ENCODE results near the gene MEIS2. TPM values are rescaled to one million over a fixed set of nuclear protein-coding genes. Genes with fewer than 3 reads are reported as not detected.

MEIS2 gene
- total RNA-seq, 4 donors from 2014 or later, result 14.8 to 28.4 (median 20.4) TPM

DNA sequence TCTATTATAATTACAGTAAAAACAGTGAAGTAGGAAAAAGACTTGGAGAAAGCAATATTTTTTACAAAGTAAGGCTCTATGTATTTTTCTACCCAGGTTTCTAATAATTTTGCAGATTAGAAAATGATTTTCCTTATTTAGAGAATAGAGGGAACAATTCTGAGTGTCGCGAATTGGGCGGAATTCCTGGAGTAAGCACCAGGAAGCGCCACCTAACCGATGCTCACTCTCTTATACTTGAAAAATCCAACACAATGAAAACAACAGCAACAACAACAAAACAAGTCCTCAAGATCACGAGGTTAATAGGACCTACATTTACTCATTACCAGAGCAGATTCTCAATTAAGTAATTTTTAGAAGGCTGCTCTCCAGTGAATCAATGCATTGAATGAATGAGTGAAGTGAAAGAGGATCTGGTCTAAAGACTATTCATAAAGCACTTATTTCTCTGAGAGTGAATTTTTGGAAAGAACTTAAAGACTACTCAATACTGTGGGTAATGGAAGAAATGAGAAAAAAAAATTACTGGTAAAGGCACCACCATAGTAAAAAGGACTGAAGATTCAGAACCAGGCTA is 158.0 kb downstream of the MEIS2 start:
- DNase-seq, result no peak
- H3K4me1 ChIP-seq, result no peaks in the 10 kb centered on the region
- TF ChIP-seq POLR2A (IDR thresholded peaks at IDR 0.05), result no peak
- TF ChIP-seq CTCF (IDR thresholded peaks at IDR 0.05), result no peak
- WGBS, 2 donors, result 76 to 77% methylated on average over 6 of the region's 6 CpGs
- no peak overlapping the region for H3K27ac ChIP-seq
- intact Hi-C loops (cut with DNase I), result no loop called here
- no peaks in the 10 kb centered on the region for H3K27me3 ChIP-seq
- no peaks in the 10 kb centered on the region for H3K9me3 ChIP-seq
- H3K4me3 ChIP-seq (replicated peaks in 1 of 3), result no peak overlapping the region
- no peaks in the 10 kb centered on the region for H3K36me3 ChIP-seq

DNA sequence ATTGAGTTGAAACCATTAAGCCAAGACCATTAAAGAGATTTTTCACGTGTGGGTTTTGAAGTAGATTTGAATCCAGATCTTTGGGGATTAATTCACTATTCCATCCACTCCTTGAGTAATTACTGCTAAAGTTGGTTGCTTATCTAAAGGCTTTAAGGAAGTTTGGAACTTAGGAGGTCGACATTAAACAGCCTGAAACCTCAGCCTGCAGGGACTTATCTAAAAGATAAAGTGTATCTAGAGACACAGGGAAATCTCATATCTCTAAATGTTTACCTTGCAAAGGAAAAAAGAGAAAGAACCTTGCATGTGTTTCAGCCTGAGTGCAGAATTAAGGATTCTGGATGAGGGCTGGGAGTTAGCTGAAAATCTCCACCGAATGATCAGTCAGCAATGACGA is 158.6 kb downstream of the MEIS2 start:
- Histone ChIP-seq H3K4me1 (no peaks in the 10 kb centered on the region), H3K27me3 (no peaks in the 10 kb centered on the region), H3K27ac (no peak overlapping the region), H3K9me3 (no peaks in the 10 kb centered on the region), H3K4me3 (replicated peaks in 1 of 3) (no peak overlapping the region), H3K36me3 (no peaks in the 10 kb centered on the region)
- TF ChIP-seq CTCF (IDR thresholded peaks at IDR 0.05) (no peak), POLR2A (IDR thresholded peaks at IDR 0.05) (no peak)
- intact Hi-C loops (cut with DNase I), result no loop called here
- WGBS, 2 donors, result 44 to 45% methylated on average over 4 of the region's 4 CpGs
- no peak for DNase-seq

DNA sequence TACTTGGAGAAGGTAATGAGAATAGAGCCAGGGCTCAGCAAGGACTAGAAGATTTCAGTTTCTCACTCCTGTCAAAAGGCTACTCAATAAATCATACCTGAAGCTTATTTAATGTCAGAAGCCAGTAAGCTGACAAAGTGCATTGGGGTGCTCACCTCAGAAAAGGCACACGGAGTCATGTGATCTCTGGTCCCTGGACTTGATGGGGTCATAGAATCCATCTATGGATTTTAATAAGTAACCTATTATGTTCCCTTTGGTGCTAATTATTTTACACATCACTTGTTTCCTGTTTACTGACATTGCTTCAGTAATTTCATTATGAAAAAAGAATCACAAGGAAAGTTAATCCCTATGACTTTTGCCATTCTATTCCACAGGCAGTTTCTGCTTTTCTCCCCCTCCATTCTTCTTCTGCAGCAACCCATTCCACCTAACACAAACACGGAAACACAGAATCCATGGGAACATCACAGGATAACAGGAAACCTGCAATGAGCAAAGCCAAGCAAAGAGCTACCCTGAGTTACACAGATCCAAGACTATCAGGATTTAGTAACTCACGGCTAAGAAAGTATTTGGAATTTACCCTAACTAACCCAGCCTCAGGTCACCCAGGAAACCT is 159.6 kb downstream of the MEIS2 start:
- H3K27me3 ChIP-seq, result no peaks in the 10 kb centered on the region
- H3K4me3 ChIP-seq (replicated peaks in 1 of 3), result no peak overlapping the region
- H3K4me1 ChIP-seq, result no peaks in the 10 kb centered on the region
- H3K27ac ChIP-seq, result no peak overlapping the region
- no peak for TF ChIP-seq CTCF (IDR thresholded peaks at IDR 0.05)
- TF ChIP-seq POLR2A (IDR thresholded peaks at IDR 0.05), result no peak
- WGBS, 2 donors, result 81 to 90% methylated on average over 3 of the region's 3 CpGs
- H3K36me3 ChIP-seq, result no peaks in the 10 kb centered on the region
- intact Hi-C loops (cut with DNase I), result no loop called here
- no peak for DNase-seq
- H3K9me3 ChIP-seq, result no peaks in the 10 kb centered on the region

GRCh38 chr15:36940219-36940618 is 160.1 kb downstream of the MEIS2 start:
- Histone ChIP-seq H3K27me3 (no peaks in the 10 kb centered on the region), H3K4me3 (replicated peaks in 1 of 3) (no peak overlapping the region), H3K36me3 (no peaks in the 10 kb centered on the region), H3K9me3 (no peaks in the 10 kb centered on the region), H3K4me1 (no peaks in the 10 kb centered on the region), H3K27ac (no peak overlapping the region)
- intact Hi-C loops (cut with DNase I), result no loop called here
- no peak for DNase-seq
- WGBS, 2 donors, result 94 to 95% methylated on average over 3 of the region's 3 CpGs
- TF ChIP-seq CTCF (IDR thresholded peaks at IDR 0.05) (no peak), POLR2A (IDR thresholded peaks at IDR 0.05) (no peak)

GRCh38 chr15:36938764-36939163 is 161.6 kb downstream of the MEIS2 start:
- intact Hi-C loops (cut with DNase I), result no loop called here
- WGBS, 2 donors, result 89 to 92% methylated on average over 7 of the region's 7 CpGs

More at GRCh38 chr15:36938764-36939163, 161.6 kb downstream of the MEIS2 start:
- DNase-seq, result no peak
- TF ChIP-seq CTCF (IDR thresholded peaks at IDR 0.05) (no peak), POLR2A (IDR thresholded peaks at IDR 0.05) (no peak)
- H3K4me1 ChIP-seq, result no peaks in the 10 kb centered on the region
- no peaks in the 10 kb centered on the region for H3K36me3 ChIP-seq
- H3K9me3 ChIP-seq, result no peaks in the 10 kb centered on the region
- H3K27ac ChIP-seq, result no peak overlapping the region
- no peaks in the 10 kb centered on the region for H3K27me3 ChIP-seq
- no peak overlapping the region for H3K4me3 ChIP-seq (replicated peaks in 1 of 3)

Data from thyroid gland (tissue), 4 donors.